ENCODE results near the gene CRIP1. TPM values are rescaled to one million over a fixed set of nuclear protein-coding genes. Genes with fewer than 3 reads are reported as not detected.

Gene CRIP1
- total RNA-seq, 1 experiment from 2014 or later = 48.7 TPM

DNA sequence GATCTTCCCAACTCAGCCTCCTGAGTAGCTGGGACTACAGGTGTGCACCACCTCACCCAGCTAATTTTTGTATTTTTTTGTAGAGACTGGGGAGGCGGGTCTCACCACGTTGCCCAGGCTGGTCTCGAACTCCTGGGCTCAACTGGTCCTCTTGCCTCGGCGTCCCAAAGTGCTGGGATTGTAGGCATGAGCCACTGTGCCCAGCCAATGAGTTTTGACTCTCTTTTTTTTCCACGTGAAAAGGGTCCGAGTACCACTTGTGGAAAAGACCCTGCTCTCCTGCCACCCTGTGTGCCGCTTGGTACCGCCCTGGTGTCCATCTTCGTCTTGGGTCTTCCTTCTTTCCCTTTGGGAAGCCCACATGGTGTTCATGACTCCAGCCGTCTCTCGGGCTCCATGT lies 21.9 kb downstream of the CRIP1 start:
- H3K36me3 ChIP-seq (ENCODE audit: low read depth, low read length) = no peaks in the 10 kb centered on the region
- no peak overlapping the region for H3K27ac ChIP-seq (ENCODE audit: low read length)
- CTCF ChIA-PET = no interaction called here
- no peaks in the 10 kb centered on the region for H3K79me2 ChIP-seq (ENCODE audit: low read length)
- no peaks in the 10 kb centered on the region for H3F3A ChIP-seq (ENCODE audit: low read length, unreplicated experiment)
- ATAC-seq (no peak), DNase-seq (no peak)
- H3K4me1 ChIP-seq (ENCODE audit: insufficient read depth, low read length) = peaks cover 8% of the 10 kb centered on the region
- H3K9me2 ChIP-seq (replicated peaks; ENCODE audit: low read length) = no peaks in the 10 kb centered on the region
- H3K9me3 ChIP-seq (ENCODE audit: low read length) = no peaks in the 10 kb centered on the region
- H3K4me3 ChIP-seq (ENCODE audit: low read length) = no peak overlapping the region
- TF ChIP-seq EZH2 (IDR thresholded peaks at IDR 0.05; ENCODE audit: low read length, unreplicated experiment) (no peak), CTCF (conservative IDR thresholded peaks at IDR 0.05; ENCODE audit: low read depth, low read length) (no peak)
- no peaks in the 10 kb centered on the region for H4K20me1 ChIP-seq (ENCODE audit: low read length)
- H2AFZ ChIP-seq (ENCODE audit: low read length) = no peak overlapping the region
- POLR2A ChIA-PET (ENCODE audit: unreplicated experiment) = no interaction called here
- H3K9ac ChIP-seq (ENCODE audit: low read length) = no peak overlapping the region
- BruUV-seq (replicated peaks) = no TSS peak
- H3K4me2 ChIP-seq (ENCODE audit: low read length) = no peak overlapping the region
- intact Hi-C loops (cut with micrococcal nuclease) = no loop called here
- H3K27me3 ChIP-seq (ENCODE audit: low read length) = no peaks in the 10 kb centered on the region

- ATAC-seq (no peak), DNase-seq (no peak)
- Histone ChIP-seq H3K4me2 (ENCODE audit: low read length) (no peak overlapping the region), H4K20me1 (ENCODE audit: low read length) (no peaks in the 10 kb centered on the region), H3K79me2 (ENCODE audit: low read length) (no peaks in the 10 kb centered on the region), H3F3A (ENCODE audit: low read length, unreplicated experiment) (no peaks in the 10 kb centered on the region), H3K9me3 (ENCODE audit: low read length) (no peaks in the 10 kb centered on the region), H3K27ac (ENCODE audit: low read length) (no peak overlapping the region), H3K27me3 (ENCODE audit: low read length) (peaks cover 4% of the 10 kb centered on the region; the same call in 1 of the 2 replicates), H3K9ac (ENCODE audit: low read length) (no peak overlapping the region), H3K4me3 (ENCODE audit: low read length) (no peak overlapping the region), H3K4me1 (ENCODE audit: insufficient read depth, low read length) (0 out of 2 replicates have a peak, but pooled peaks cover under 1% of the 10 kb centered on the region), H3K9me2 (replicated peaks; ENCODE audit: low read length) (no peaks in the 10 kb centered on the region), H3K36me3 (ENCODE audit: low read depth, low read length) (no peaks in the 10 kb centered on the region), H2AFZ (ENCODE audit: low read length) (no peak overlapping the region)
- CTCF ChIA-PET = no interaction called here
- no peak for TF ChIP-seq CTCF (conservative IDR thresholded peaks at IDR 0.05; ENCODE audit: low read depth, low read length)
- TF ChIP-seq EZH2 (IDR thresholded peaks at IDR 0.05; ENCODE audit: low read length, unreplicated experiment) = no peak
- intact Hi-C loops (cut with micrococcal nuclease) = no loop called here
- POLR2A ChIA-PET (ENCODE audit: unreplicated experiment) = no interaction called here
- BruUV-seq (replicated peaks) = no TSS peak
These were observed 30.4 kb downstream of the CRIP1 start for GRCh38 chr14:105517096-105517495.

- BruUV-seq (replicated peaks) = no TSS peak
- Histone ChIP-seq H3K9ac (ENCODE audit: low read length) (no peak overlapping the region), H3K27me3 (ENCODE audit: low read length) (peaks cover 4% of the 10 kb centered on the region; the same call in 1 of the 2 replicates), H3K4me3 (ENCODE audit: low read length) (no peak overlapping the region), H3K4me1 (ENCODE audit: insufficient read depth, low read length) (no peaks in the 10 kb centered on the region), H3K27ac (ENCODE audit: low read length) (no peak overlapping the region), H4K20me1 (ENCODE audit: low read length) (no peaks in the 10 kb centered on the region), H3K79me2 (ENCODE audit: low read length) (no peaks in the 10 kb centered on the region), H3F3A (ENCODE audit: low read length, unreplicated experiment) (no peaks in the 10 kb centered on the region), H3K4me2 (ENCODE audit: low read length) (no peak overlapping the region), H3K36me3 (ENCODE audit: low read depth, low read length) (no peaks in the 10 kb centered on the region), H3K9me2 (replicated peaks; ENCODE audit: low read length) (no peaks in the 10 kb centered on the region), H2AFZ (ENCODE audit: low read length) (no peak overlapping the region), H3K9me3 (ENCODE audit: low read length) (no peaks in the 10 kb centered on the region)
- ChIA-PET CTCF (no interaction called here), POLR2A (ENCODE audit: unreplicated experiment) (no interaction called here)
- DNase-seq (no peak), ATAC-seq (no peak)
- TF ChIP-seq CTCF (conservative IDR thresholded peaks at IDR 0.05; ENCODE audit: low read depth, low read length) (no peak), EZH2phosphoT487 (IDR thresholded peaks at IDR 0.05; ENCODE audit: borderline replicate concordance, low read length) (no peak), EZH2 (IDR thresholded peaks at IDR 0.05; ENCODE audit: low read length, unreplicated experiment) (no peak)
- intact Hi-C loops (cut with micrococcal nuclease) = no loop called here
These were observed 33.4 kb downstream of the CRIP1 start for GRCh38 chr14:105519946-105520698.
